IMR-90 (cell line): Measurements from ENCODE around the gene DTNA. TPM values are rescaled to one million over a fixed set of nuclear protein-coding genes. Genes with fewer than 3 reads are reported as not detected.

ENCODE experiments used
- ATAC-seq: fragments of 200-7000 bp; cut with Tn5 transposase; 2 replicates; pipeline ENCODE4 v1.9.1; 2020; ENCODE audit warnings: low read depth, mild to moderate bottlenecking, moderate library complexity
- BruUV-seq: library from RNA; stranded (reverse); fragments of 400-500 nt; replicated peaks from 2 replicates; lab custom pipeline; 2021; lab: Mats Ljungman, UMichigan
- CTCF ChIA-PET: fragments of 300-600 bp; formaldehyde crosslinking; extraction: SDS; loops from one replicate; lab custom pipeline; 2021; ENCODE audit warnings: antibody characterized with exemption; lab: Yijun Ruan, JAX
- POLR2A ChIA-PET: fragments of 300-600 bp; sonication (Branson Sonifier 250); formaldehyde crosslinking; loops from one replicate; lab custom pipeline; 2022; ENCODE audit warnings: antibody characterized with exemption; ENCODE audit not compliant: unreplicated experiment; lab: Charles Lee
- DNase-seq: peaks from one replicate; pipeline ENCODE4 v3.0.0; 2013
- H2AFZ ChIP-seq: replicated peaks from 2 replicates; pipeline ENCODE3; 2013; ENCODE audit warnings: low read length, mild to moderate bottlenecking; ENCODE audit not compliant: poor library complexity
- H2AK5ac ChIP-seq: 2 replicates; pipeline ENCODE4 v1.6.1; 2013; ENCODE audit warnings: low read depth, low read length, inconsistent platforms
- H2AK9ac ChIP-seq: replicated peaks from 2 replicates; pipeline ENCODE3; 2013; ENCODE audit warnings: mild to moderate bottlenecking, low read depth, low read length, moderate library complexity; ENCODE audit not compliant: poor library complexity
- H2BK120ac ChIP-seq: 2 replicates; pipeline ENCODE4 v1.6.1; 2013; ENCODE audit warnings: low read depth, low read length, inconsistent platforms
- H2BK15ac ChIP-seq: 3 replicates; pipeline ENCODE4 v1.6.1; 2013; ENCODE audit warnings: low read depth, low read length, inconsistent platforms
- H2BK20ac ChIP-seq: 2 replicates; pipeline ENCODE4 v1.6.1; 2013; ENCODE audit warnings: low read depth, mild to moderate bottlenecking, inconsistent platforms, low read length, moderate library complexity
- H2BK5ac ChIP-seq: 2 replicates; pipeline ENCODE4 v1.6.1; 2013; ENCODE audit warnings: mild to moderate bottlenecking, low read depth, low read length, inconsistent platforms; ENCODE audit not compliant: poor library complexity, severe bottlenecking
- H3K14ac ChIP-seq: replicated peaks from 2 replicates; pipeline ENCODE4 v1.6.1; 2013; ENCODE audit warnings: low read depth, low read length, inconsistent platforms
- H3K18ac ChIP-seq: 2 replicates; pipeline ENCODE4 v1.6.1; 2013; ENCODE audit warnings: low read depth, low read length, control low read depth
- H3K23ac ChIP-seq: 2 replicates; pipeline ENCODE4 v1.6.1; 2013; ENCODE audit warnings: low read depth, low read length, inconsistent platforms
- H3K27ac ChIP-seq: 2 replicates; pipeline ENCODE4 v1.5.1; 2013; ENCODE audit warnings: mild to moderate bottlenecking, control low read depth, low read length; ENCODE audit not compliant: insufficient read depth
- H3K27me3 ChIP-seq: 2 replicates; pipeline ENCODE4 v1.6.1; 2013; ENCODE audit warnings: low read length; ENCODE audit not compliant: control insufficient read depth, insufficient read depth
- H3K36me3 ChIP-seq: 2 replicates; pipeline ENCODE4 v1.6.1; 2013; ENCODE audit warnings: low read length, mixed read lengths; ENCODE audit not compliant: control insufficient read depth, insufficient read depth
- H3K4ac ChIP-seq: 2 replicates; pipeline ENCODE4 v1.6.1; 2013; ENCODE audit warnings: low read depth, low read length, inconsistent platforms
- H3K4me1 ChIP-seq: 2 replicates; pipeline ENCODE4 v1.6.1; 2013; ENCODE audit warnings: low read length, mixed read lengths; ENCODE audit not compliant: control insufficient read depth, insufficient read depth
- H3K4me2 ChIP-seq: 2 replicates; pipeline ENCODE4 v1.6.1; 2013; ENCODE audit warnings: low read depth, mild to moderate bottlenecking, control low read depth, low read length, moderate library complexity
- H3K4me3 ChIP-seq: 2 replicates; pipeline ENCODE4 v1.5.1; 2013; ENCODE audit warnings: low read depth, mild to moderate bottlenecking, control low read depth, low read length, moderate library complexity; ENCODE audit not compliant: insufficient read depth
- H3K56ac ChIP-seq: 2 replicates; pipeline ENCODE4 v1.6.1; 2013; ENCODE audit warnings: low read length, inconsistent platforms; ENCODE audit not compliant: insufficient read depth; ENCODE audit errors: extremely low read depth
- H3K79me1 ChIP-seq, 2 experiments: 2 replicates each; pipeline ENCODE4 v1.6.1; 2013; ENCODE audit warnings: low read length in 2 of 2, inconsistent platforms in 1 of 2, low read depth in 1 of 2
- H3K9ac ChIP-seq: 2 replicates; pipeline ENCODE4 v1.6.1; 2013; ENCODE audit warnings: low read depth, low read length, control low read depth
- H3K9me1 ChIP-seq: 2 replicates; pipeline ENCODE4 v1.6.1; 2013; ENCODE audit warnings: low read length, inconsistent platforms; ENCODE audit not compliant: insufficient read depth
- H3K9me3 ChIP-seq: 2 replicates; pipeline ENCODE4 v1.6.1; 2013; ENCODE audit warnings: low read length; ENCODE audit not compliant: control insufficient read depth, insufficient read depth
- H4K20me1 ChIP-seq: 2 replicates; pipeline ENCODE4 v1.6.1; 2013; ENCODE audit warnings: low read length, inconsistent platforms; ENCODE audit not compliant: insufficient read depth
- H4K5ac ChIP-seq: 2 replicates; pipeline ENCODE4 v1.6.1; 2013; ENCODE audit warnings: mild to moderate bottlenecking, low read depth, low read length, control low read depth
- H4K8ac ChIP-seq, 2 experiments: 2 replicates each; pipeline ENCODE4 v1.6.1; 2013; ENCODE audit warnings: low read depth in 2 of 2, low read length in 2 of 2, control low read depth in 1 of 2, inconsistent platforms in 1 of 2
- H4K91ac ChIP-seq: 2 replicates; pipeline ENCODE4 v1.6.1; 2013; ENCODE audit warnings: low read depth, low read length, inconsistent platforms; ENCODE audit not compliant: insufficient read depth
- BHLHE40 ChIP-seq: fragments of 150-350 bp; IDR thresholded peaks from 2 replicates; pipeline ENCODE4 v1.6.1; 2016; ENCODE audit warnings: mild to moderate bottlenecking, low read depth, low read length
- CEBPB ChIP-seq: IDR thresholded peaks from 2 replicates; pipeline ENCODE4 v1.6.1; 2012; ENCODE audit warnings: low read depth, low read length, improper control_type of control experiment
- CTCF ChIP-seq: conservative IDR thresholded peaks from 2 replicates; pipeline ENCODE4 v1.5.1; 2012; ENCODE audit warnings: mild to moderate bottlenecking, low read depth, low read length, improper control_type of control experiment
- FOS ChIP-seq: fragments of 150-350 bp; IDR thresholded peaks from 2 replicates; pipeline ENCODE4 v1.6.1; 2016; ENCODE audit warnings: low read depth, low read length
- POLR2A ChIP-seq: IDR thresholded peaks from 2 replicates; pipeline ENCODE4 v1.6.1; 2012; ENCODE audit warnings: mild to moderate bottlenecking, low read depth, low read length
- RCOR1 ChIP-seq: IDR thresholded peaks from 2 replicates; pipeline ENCODE4 v1.6.1; 2012; ENCODE audit warnings: mild to moderate bottlenecking, low read length, improper control_type of control experiment; ENCODE audit not compliant: insufficient replicate concordance
- RFX5 ChIP-seq: IDR thresholded peaks from 2 replicates; pipeline ENCODE4 v1.8.0; 2012; ENCODE audit warnings: low read depth, mild to moderate bottlenecking, low read length, moderate library complexity
- SMC3 ChIP-seq: fragments of 150-350 bp; IDR thresholded peaks from 2 replicates; pipeline ENCODE4 v1.6.1; 2016; ENCODE audit warnings: low read depth, mild to moderate bottlenecking, antibody characterized with exemption, low read length, moderate library complexity
- USF2 ChIP-seq: fragments of 150-350 bp; IDR thresholded peaks from 2 replicates; pipeline ENCODE4 v1.6.1; 2017; ENCODE audit warnings: mild to moderate bottlenecking, antibody characterized with exemption, low read length, low read depth
- WGBS, 2 experiments: methylation state at CpG; one replicate each; pipeline versions ENCODE4 v1.1.5 to v1.1.7; 2013; ENCODE audit warnings: missing lambda C conversion rate in 2 of 2; ENCODE audit not compliant: insufficient read length in 1 of 2; ENCODE audit errors: extremely low coverage in 2 of 2; 5-methylcytosine and 5-hydroxymethylcytosine counted together
- dilution Hi-C: fragments of 300-500 bp; cut with HindIII; formaldehyde crosslinking; loops from one replicate; pipeline ENCODE4 v1.14.3; 2018; ENCODE audit warnings: low sequenced_read_pairs; ENCODE audit not compliant: unreplicated experiment
- in situ Hi-C: fragments of 300-500 bp; cut with MboI; formaldehyde crosslinking; loops from 3 replicates; pipeline ENCODE4 v1.14.3; 2019; ENCODE audit warnings: low sequenced_read_pairs, inconsistent platforms, mixed read lengths
- intact Hi-C: fragments of 100-400 bp; cut with micrococcal nuclease; formaldehyde crosslinking; loops from 2 replicates; pipeline ENCODE4 v1.10.0; 2022
- polyA plus RNA-seq, 3 experiments: library from polyadenylated mRNA; depleted of rRNA; stranded (reverse); fragments of >200 nt; gene quantifications; 2 replicates each; pipeline ENCODE4 v1.2.3, GENCODE V29; 2012; ENCODE audit warnings: low replicate concordance in 1 of 3
- total RNA-seq: library from RNA; depleted of rRNA; stranded (reverse); fragments of >200 nt; gene quantifications from 2 replicates; pipeline ENCODE4 v1.2.3, GENCODE V29; 2012

DTNA gene
- total and polyA plus RNA-seq, 2 of the 4 experiments (the other 2 are of a cell fraction) = 9.5 to 10.8 TPM

GRCh38 chr18:34835466-34835865, 125.4 kb downstream of the DTNA start:
- no peak overlapping the region for H4K91ac ChIP-seq
- no peaks in the 10 kb centered on the region for H3K36me3 ChIP-seq
- H3K18ac ChIP-seq = no peak overlapping the region
- H2AFZ ChIP-seq = no peak overlapping the region
- no peak overlapping the region for H2AK5ac ChIP-seq
- POLR2A ChIA-PET = no interaction called here
- dilution Hi-C loops (no loop called here), in situ Hi-C loops (no loop called here), intact Hi-C loops (no loop called here)
- no peak overlapping the region for H3K4ac ChIP-seq
- H2BK120ac ChIP-seq = no peak overlapping the region
- H3K9ac ChIP-seq = no peak overlapping the region
- no peak for DNase-seq
- H2BK5ac ChIP-seq = no peak overlapping the region
- no peaks in the 10 kb centered on the region for H3K9me3 ChIP-seq
- H3K27ac ChIP-seq = no peak overlapping the region
- H3K27me3 ChIP-seq = no peaks in the 10 kb centered on the region
- no peak overlapping the region for H3K56ac ChIP-seq
- no peak overlapping the region for H3K4me2 ChIP-seq
- no TSS peak for BruUV-seq
- CTCF ChIA-PET = no interaction called here
- no peaks in the 10 kb centered on the region for H3K9me1 ChIP-seq
- H2AK9ac ChIP-seq = no peak overlapping the region
- no peak overlapping the region for H2BK20ac ChIP-seq
- ATAC-seq = no peak
- no peak overlapping the region for H4K8ac ChIP-seq
- no peak overlapping the region for H3K23ac ChIP-seq
- WGBS, 2 experiments = no CpG with 5 or more reads among the region's 3 CpGs
- H4K20me1 ChIP-seq = no peaks in the 10 kb centered on the region
- no peaks in the 10 kb centered on the region for H3K79me1 ChIP-seq
- H3K4me1 ChIP-seq = no peaks in the 10 kb centered on the region
- no peak overlapping the region for H3K14ac ChIP-seq
- no peak overlapping the region for H3K4me3 ChIP-seq
- TF ChIP-seq CEBPB (no peak), RFX5 (no peak), CTCF (no peak), FOS (no peak), POLR2A (no peak), USF2 (no peak), BHLHE40 (no peak), RCOR1 (no peak), SMC3 (no peak)
- no peak overlapping the region for H2BK15ac ChIP-seq
- H4K5ac ChIP-seq = no peak overlapping the region
